Gastroesophageal sphincter (tissue), 4 donors: ENCODE measurements around the gene PRKRA. TPM values are rescaled to one million over a fixed set of nuclear protein-coding genes. Genes with fewer than 3 reads are reported as not detected.

Experiments
- ATAC-seq: fragments of 150-250 bp; one replicate; pipeline ENCODE4 v1.9.1; 2016; ENCODE audit warnings: mild to moderate bottlenecking, moderate library complexity
- H3K27ac ChIP-seq, 4 donors: fragments of 200-600 bp; sonication (generic) in 3 of 4; 1 replicate in 3 of 4; 2 replicates in 1 of 4; pipeline ENCODE4 v1.5.1; 2016 to 2019
- H3K27me3 ChIP-seq: fragments of 200-600 bp; sonication (generic); one replicate; pipeline ENCODE4 v1.5.1; 2019
- H3K36me3 ChIP-seq, 2 donors: fragments of 200-600 bp; sonication (generic); one replicate each; pipeline ENCODE4 v1.5.1; 2019; ENCODE audit warnings: control low read depth in 1 of 2
- H3K4me1 ChIP-seq, 3 donors: fragments of 200-600 bp; sonication (generic); 1 replicate in 2 of 3; 2 replicates in 1 of 3; pipeline ENCODE4 v1.5.1; 2016 to 2019; ENCODE audit warnings: control low read depth in 2 of 3
- H3K4me3 ChIP-seq, 2 donors: fragments of 200-600 bp; sonication (generic); one replicate each; pipeline ENCODE4 v1.5.1; 2019; ENCODE audit warnings: mild to moderate bottlenecking in 1 of 2, moderate library complexity in 1 of 2
- H3K9me3 ChIP-seq, 3 donors: fragments of 200-600 bp; sonication (generic); one replicate each; pipeline ENCODE4 v1.5.1; 2017 to 2019; ENCODE audit warnings: control low read depth in 2 of 3
- CTCF ChIP-seq, 4 experiments: fragments of 200-600 bp in 2 of 4; fragments of 450-650 bp in 2 of 4; sonication (generic) in 1 of 4; IDR thresholded peaks; one replicate each; pipeline ENCODE4 v1.5.1; 2017 to 2019; ENCODE audit warnings: antibody characterized with exemption in 4 of 4, mild to moderate bottlenecking in 2 of 4, moderate library complexity in 2 of 4
- EP300 ChIP-seq: sonication (generic); formaldehyde crosslinking; IDR thresholded peaks from one replicate; pipeline ENCODE4 v1.6.1; 2017; ENCODE audit warnings: antibody characterized with exemption, mild to moderate bottlenecking
- POLR2A ChIP-seq, 2 donors: fragments of 450-650 bp; IDR thresholded peaks; one replicate each; pipeline ENCODE4 v1.6.1; 2017; ENCODE audit warnings: antibody characterized with exemption in 2 of 2, mild to moderate bottlenecking in 2 of 2, moderate library complexity in 1 of 2
- POLR2AphosphoS5 ChIP-seq: sonication (generic); formaldehyde crosslinking; IDR thresholded peaks from one replicate; pipeline ENCODE4 v1.6.1; 2017; ENCODE audit warnings: antibody characterized with exemption
- WGBS, 2 donors: methylation state at CpG; one replicate each; pipeline ENCODE4 v1.1.5; 2018; ENCODE audit warnings: low coverage in 1 of 2; 5-methylcytosine and 5-hydroxymethylcytosine counted together
- total RNA-seq, 4 donors: library from RNA; depleted of rRNA; stranded (reverse); fragments of >200 nt; gene quantifications; one replicate each; pipeline ENCODE4 v1.1.0, GENCODE V29; 2016

The PRKRA gene
- total RNA-seq, 4 donors from 2014 or later = 72.2 to 89.9 (median 82.4) TPM

GRCh38 chr2:178436662-178437061 lies 14.3 kb downstream of the PRKRA start:
- peaks cover 3 to 98% of the 10 kb centered on the region in 2 donors for H3K36me3 ChIP-seq

GRCh38 chr2:178429336-178429735 lies 21.6 kb downstream of the PRKRA start:
- peaks cover 3 to 84% of the 10 kb centered on the region in 2 donors for H3K36me3 ChIP-seq
- H3K4me1 ChIP-seq = no peaks in the 10 kb centered on the region
- no peak for TF ChIP-seq CTCF (IDR thresholded peaks at IDR 0.05)
- no peak for TF ChIP-seq POLR2AphosphoS5
- TF ChIP-seq POLR2A (IDR thresholded peaks at IDR 0.05) = no peak
- TF ChIP-seq EP300 = no peak
- no peak overlapping the region for H3K27ac ChIP-seq
- no peak for ATAC-seq
- H3K9me3 ChIP-seq = peaks cover 0 to 6% (median 0%) of the 10 kb centered on the region in 3 donors
- no peak overlapping the region for H3K4me3 ChIP-seq
- H3K27me3 ChIP-seq = no peaks in the 10 kb centered on the region

More at GRCh38 chr2:178436662-178437061, 14.3 kb downstream of the PRKRA start:
- Histone ChIP-seq H3K9me3 (no peaks in the 10 kb centered on the region), H3K27ac (no peak overlapping the region), H3K4me1 (no peaks in the 10 kb centered on the region), H3K4me3 (no peak overlapping the region), H3K27me3 (no peaks in the 10 kb centered on the region)
- no peak for ATAC-seq
- TF ChIP-seq EP300 (no peak), POLR2AphosphoS5 (no peak), POLR2A (IDR thresholded peaks at IDR 0.05) (no peak), CTCF (IDR thresholded peaks at IDR 0.05) (no peak)
- 81 to 90% methylated on average over 2 of the region's 2 CpGs for WGBS, 2 donors

GRCh38 chr2:178428396-178428806 lies 22.6 kb downstream of the PRKRA start:
- TF ChIP-seq EP300 (no peak), POLR2AphosphoS5 (no peak), POLR2A (IDR thresholded peaks at IDR 0.05) (no peak), CTCF (IDR thresholded peaks at IDR 0.05) (no peak)
- H3K27me3 ChIP-seq = no peaks in the 10 kb centered on the region
- no peak for ATAC-seq
- H3K4me1 ChIP-seq = no peaks in the 10 kb centered on the region
- no peak overlapping the region for H3K27ac ChIP-seq
- WGBS, 2 donors = 43 to 73% methylated on average over 1 of the region's 1 CpG
- H3K36me3 ChIP-seq = peaks cover 3 to 80% of the 10 kb centered on the region in 2 donors
- H3K4me3 ChIP-seq = no peak overlapping the region
- peaks cover 0 to 6% (median 0%) of the 10 kb centered on the region in 3 donors for H3K9me3 ChIP-seq

- H3K4me1 ChIP-seq = no peaks in the 10 kb centered on the region
- H3K27me3 ChIP-seq = no peaks in the 10 kb centered on the region
- no peak overlapping the region for H3K27ac ChIP-seq
- ATAC-seq = no peak
- 97% methylated on average over 2 of the region's 2 CpGs; no CpG with 5 or more reads in 1 of the 2 donors for WGBS, 2 donors
- TF ChIP-seq POLR2A (IDR thresholded peaks at IDR 0.05) (no peak), EP300 (no peak), POLR2AphosphoS5 (no peak), CTCF (IDR thresholded peaks at IDR 0.05) (no peak)
- H3K36me3 ChIP-seq = peaks cover 3 to 71% of the 10 kb centered on the region in 2 donors
- H3K4me3 ChIP-seq = no peak overlapping the region
- peaks cover 0 to 6% (median 0%) of the 10 kb centered on the region in 3 donors for H3K9me3 ChIP-seq
Observed at GRCh38 chr2:178427458-178427857, 23.5 kb downstream of the PRKRA start.

DNA sequence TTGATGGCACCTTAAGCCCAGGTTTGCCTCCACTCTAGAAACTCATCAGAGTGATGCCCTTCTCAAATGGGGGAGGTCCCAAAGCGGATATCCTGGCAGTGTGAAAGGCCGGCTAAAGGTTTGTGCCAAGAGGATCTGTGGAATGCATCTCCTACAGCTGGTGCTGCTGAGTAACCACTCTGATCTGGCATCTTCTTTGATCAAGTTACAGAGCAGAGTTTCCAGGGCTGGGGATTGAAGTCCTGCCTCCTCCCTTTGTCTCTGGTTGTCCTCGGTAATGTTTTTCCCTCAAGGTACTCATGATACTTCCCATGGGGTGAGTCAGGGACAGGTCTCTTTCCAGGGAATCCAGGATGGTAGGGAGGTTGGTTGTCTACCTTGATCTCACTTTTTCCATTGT lies 24.6 kb downstream of the PRKRA start:
- no peak overlapping the region for H3K27ac ChIP-seq
- TF ChIP-seq POLR2A (IDR thresholded peaks at IDR 0.05) (no peak), CTCF (IDR thresholded peaks at IDR 0.05) (no peak), EP300 (no peak), POLR2AphosphoS5 (no peak)
- H3K4me1 ChIP-seq = no peaks in the 10 kb centered on the region
- H3K36me3 ChIP-seq = peaks cover 0 to 60% of the 10 kb centered on the region in 2 donors
- no peaks in the 10 kb centered on the region for H3K27me3 ChIP-seq
- ATAC-seq = no peak
- no peak overlapping the region for H3K4me3 ChIP-seq
- H3K9me3 ChIP-seq = peaks cover 0 to 6% (median 0%) of the 10 kb centered on the region in 3 donors
- 67 to 83% methylated on average over 1 of the region's 3 CpGs for WGBS, 2 donors
